Measurements from ENCODE around the gene PCNX3. TPM values are rescaled to one million over a fixed set of nuclear protein-coding genes. Genes with fewer than 3 reads are reported as not detected.
A peak's percentile ranks its signal among the peaks of the same experiment; 100 is the strongest.

The PCNX3 gene
- total and polyA plus RNA-seq, 7 experiments from 2014 or later, result 2.2 to 64.9 (median 54.9) TPM

GRCh38 chr11:65630215-65630614 is 14.6 kb downstream of the PCNX3 start:
- peaks cover 3 to 19% of the 10 kb centered on the region in 2 donors for H3K4me1 ChIP-seq (ENCODE audit: control insufficient read depth in 2 of 2, insufficient read depth in 2 of 2, low read length in 2 of 2)
- H3K27me3 Mint-ChIP-seq, result no peaks in the 10 kb centered on the region
- peaks cover 11 to 25% (median 16%) of the 10 kb centered on the region in 7 donors for H3K4me1 Mint-ChIP-seq
- H3K9me3 ChIP-seq (ENCODE audit: control insufficient read depth in 2 of 3, low read length in 3 of 3), result no peaks in the 10 kb centered on the region
- no peaks in the 10 kb centered on the region for H3K9me3 Mint-ChIP-seq
- H3K27me3 ChIP-seq (ENCODE audit: control insufficient read depth in 2 of 2, insufficient read depth in 2 of 2, low read length in 2 of 2), result no peaks in the 10 kb centered on the region
- H3K27ac ChIP-seq (ENCODE audit: low read depth, low read length), result no peak overlapping the region
- ChIA-PET CTCF (interaction anchor here (1.0 kb wide), 1 partner anchor 82 kb away, joined by 3 read pairs; the partner anchor contains the start of gene KAT5), POLR2A (interaction anchor here (1.1 to 1.6 kb wide), 2 partner anchors 10 to 32 kb away, joined by 4 to 6 read pairs; partner anchors contain the start of gene RELA)
- H3K4me3 Mint-ChIP-seq, result no peak overlapping the region
- no peak overlapping the region for H3K27ac Mint-ChIP-seq
- ATAC-seq (no peak), DNase-seq (no peak)
- H3K4me3 ChIP-seq (ENCODE audit: low read length), result no peak overlapping the region
- peaks cover 0 to 8% (median 4%) of the 10 kb centered on the region in 5 donors for H3K36me3 Mint-ChIP-seq
- H3K36me3 ChIP-seq (ENCODE audit: control insufficient read depth in 2 of 3, insufficient read depth in 3 of 3, low read length in 3 of 3), result peaks cover 7 to 85% (median 10%) of the 10 kb centered on the region in 3 experiments
- intact Hi-C loops (cut with micrococcal nuclease), result no loop called here

GRCh38 chr11:65633390-65634108 is 18.0 kb downstream of the PCNX3 start:
- POLR2A ChIA-PET, result interaction anchor here (0.5 to 2.5 kb wide), 8 partner anchors 10 to 890 kb away, joined by 3 to 13 read pairs (median 4); partner anchors contain the start of gene MALAT1
- no peaks in the 10 kb centered on the region for H3K27me3 ChIP-seq (ENCODE audit: control insufficient read depth in 2 of 2, insufficient read depth in 2 of 2, low read length in 2 of 2)
- peak; percentile 24 for ATAC-seq
- H3K36me3 ChIP-seq (ENCODE audit: control insufficient read depth in 2 of 3, insufficient read depth in 3 of 3, low read length in 3 of 3), result peaks cover 0 to 79% (median 10%) of the 10 kb centered on the region in 3 experiments
- CTCF ChIA-PET, result no interaction called here
- no peaks in the 10 kb centered on the region for H3K9me3 ChIP-seq (ENCODE audit: control insufficient read depth in 2 of 3, low read length in 3 of 3)
- H3K36me3 Mint-ChIP-seq, result peaks cover 0 to 11% (median 4%) of the 10 kb centered on the region in 5 donors
- no peaks in the 10 kb centered on the region for H3K9me3 Mint-ChIP-seq
- H3K4me1 Mint-ChIP-seq, result peaks cover 11 to 26% (median 23%) of the 10 kb centered on the region in 7 donors
- H3K4me3 ChIP-seq (ENCODE audit: low read length), result no peak overlapping the region
- intact Hi-C loops (cut with micrococcal nuclease), result no loop called here
- H3K4me3 Mint-ChIP-seq, result peak overlapping the region in 5 of 10 donors; percentile 0 to 39 (median 26)
- peak in 1 of 9 donors; percentile 37 for DNase-seq
- H3K27ac ChIP-seq (ENCODE audit: low read depth, low read length), result peak overlapping the region; percentile 55
- H3K4me1 ChIP-seq (ENCODE audit: control insufficient read depth in 2 of 2, insufficient read depth in 2 of 2, low read length in 2 of 2), result peaks cover 8 to 20% of the 10 kb centered on the region in 2 donors
- no peaks in the 10 kb centered on the region for H3K27me3 Mint-ChIP-seq
- H3K27ac Mint-ChIP-seq, result peak overlapping the region; percentile 48 to 87 (median 73)

GRCh38 chr11:65634109-65634436 is 18.5 kb downstream of the PCNX3 start:
- H3K36me3 Mint-ChIP-seq, result peaks cover 0 to 16% (median 4%) of the 10 kb centered on the region in 5 donors
- H3K27ac ChIP-seq (ENCODE audit: low read depth, low read length), result peak overlapping the region; percentile 55
- H3K9me3 ChIP-seq (ENCODE audit: control insufficient read depth in 2 of 3, low read length in 3 of 3), result no peaks in the 10 kb centered on the region
- ATAC-seq (no peak), DNase-seq (no peak)
- no peaks in the 10 kb centered on the region for H3K9me3 Mint-ChIP-seq
- H3K4me1 ChIP-seq (ENCODE audit: control insufficient read depth in 2 of 2, insufficient read depth in 2 of 2, low read length in 2 of 2), result peaks cover 13 to 24% of the 10 kb centered on the region in 2 donors
- peak overlapping the region in 1 of 10 donors; percentile 35 for H3K4me3 Mint-ChIP-seq
- intact Hi-C loops (cut with micrococcal nuclease), result no loop called here
- no peaks in the 10 kb centered on the region for H3K27me3 ChIP-seq (ENCODE audit: control insufficient read depth in 2 of 2, insufficient read depth in 2 of 2, low read length in 2 of 2)
- ChIA-PET CTCF (no interaction called here), POLR2A (interaction anchor here (0.6 to 2.5 kb wide), 4 partner anchors 11 to 890 kb away, joined by 3 to 13 read pairs (median 6); no protein-coding TSS in a partner anchor)
- peak overlapping the region; percentile 48 to 87 (median 65) for H3K27ac Mint-ChIP-seq
- peaks cover 0 to 75% (median 10%) of the 10 kb centered on the region in 3 experiments for H3K36me3 ChIP-seq (ENCODE audit: control insufficient read depth in 2 of 3, insufficient read depth in 3 of 3, low read length in 3 of 3)
- peaks cover 15 to 31% (median 28%) of the 10 kb centered on the region in 7 donors for H3K4me1 Mint-ChIP-seq
- no peak overlapping the region for H3K4me3 ChIP-seq (ENCODE audit: low read length)
- no peaks in the 10 kb centered on the region for H3K27me3 Mint-ChIP-seq

- intact Hi-C loops (cut with micrococcal nuclease), result no loop called here
- ChIA-PET POLR2A (interaction anchor here (0.6 to 2.5 kb wide), 2 partner anchors 28 to 889 kb away, joined by 3 to 6 read pairs; partner anchors contain the start of gene RELA), CTCF (no interaction called here)
- H3K4me1 Mint-ChIP-seq, result peaks cover 16 to 33% (median 31%) of the 10 kb centered on the region in 7 donors
- Histone ChIP-seq H3K9me3 (ENCODE audit: control insufficient read depth in 2 of 3, low read length in 3 of 3) (no peaks in the 10 kb centered on the region), H3K27ac (ENCODE audit: low read depth, low read length) (peak overlapping the region; percentile 55), H3K4me3 (ENCODE audit: low read length) (no peak overlapping the region), H3K36me3 (ENCODE audit: control insufficient read depth in 2 of 3, insufficient read depth in 3 of 3, low read length in 3 of 3) (peaks cover 0 to 71% (median 8%) of the 10 kb centered on the region in 3 experiments), H3K4me1 (ENCODE audit: control insufficient read depth in 2 of 2, insufficient read depth in 2 of 2, low read length in 2 of 2) (peaks cover 17 to 27% of the 10 kb centered on the region in 2 donors), H3K27me3 (ENCODE audit: control insufficient read depth in 2 of 2, insufficient read depth in 2 of 2, low read length in 2 of 2) (no peaks in the 10 kb centered on the region)
- H3K36me3 Mint-ChIP-seq, result peaks cover 0 to 16% (median 4%) of the 10 kb centered on the region in 5 donors
- peak overlapping the region in 3 of 9 donors; percentile 14 to 79 (median 65) for H3K27ac Mint-ChIP-seq
- no peak for ATAC-seq
- H3K4me3 Mint-ChIP-seq, result no peak overlapping the region
- no peaks in the 10 kb centered on the region for H3K9me3 Mint-ChIP-seq
- no peak for DNase-seq
- H3K27me3 Mint-ChIP-seq, result no peaks in the 10 kb centered on the region
These were observed 18.9 kb downstream of the PCNX3 start for GRCh38 chr11:65634440-65634839.

- Mint-ChIP-seq H3K27ac (peak overlapping the region in 1 of 9 donors; percentile 19), H3K9me3 (no peaks in the 10 kb centered on the region), H3K4me1 (peaks cover 20 to 40% (median 36%) of the 10 kb centered on the region in 7 donors), H3K27me3 (no peaks in the 10 kb centered on the region), H3K4me3 (peak overlapping the region in 1 of 10 donors; percentile 16), H3K36me3 (peaks cover 0 to 23% (median 4%) of the 10 kb centered on the region in 5 donors)
- H3K4me1 ChIP-seq (ENCODE audit: control insufficient read depth in 2 of 2, insufficient read depth in 2 of 2, low read length in 2 of 2), result peaks cover 22 to 33% of the 10 kb centered on the region in 2 donors
- ChIA-PET POLR2A (interaction anchor here (1.4 to 10.4 kb wide), 3 partner anchors 19 to 28 kb away, joined by 4 to 227 read pairs (median 6); partner anchors contain the start of genes PCNX3 and RELA), CTCF (no interaction called here)
- no peak for DNase-seq
- ATAC-seq, result no peak
- H3K9me3 ChIP-seq (ENCODE audit: control insufficient read depth in 2 of 3, low read length in 3 of 3), result no peaks in the 10 kb centered on the region
- no peak overlapping the region for H3K4me3 ChIP-seq (ENCODE audit: low read length)
- H3K27me3 ChIP-seq (ENCODE audit: control insufficient read depth in 2 of 2, insufficient read depth in 2 of 2, low read length in 2 of 2), result no peaks in the 10 kb centered on the region
- peaks cover 0 to 64% (median 1%) of the 10 kb centered on the region in 3 experiments for H3K36me3 ChIP-seq (ENCODE audit: control insufficient read depth in 2 of 3, insufficient read depth in 3 of 3, low read length in 3 of 3)
- H3K27ac ChIP-seq (ENCODE audit: low read depth, low read length), result peak overlapping the region; percentile 55
- intact Hi-C loops (cut with micrococcal nuclease), result no loop called here
These were observed 19.5 kb downstream of the PCNX3 start for GRCh38 chr11:65634905-65635731.
